ENCODE data around the gene JAZF1.

- TF ChIP-seq POLR2A (IDR thresholded peaks at IDR 0.05) = no peak
- peak; percentile 81 to 92 (median 87) for TF ChIP-seq CTCF (IDR thresholded peaks at IDR 0.05)
These were observed 160.2 kb downstream of the JAZF1 start for GRCh38 chr7:28020302-28020940.
